GM18870 (cell line): ENCODE data around the gene OGDHL.
"Not testable (repeated sequence)": the region's sequence is repeated elsewhere in the genome, so short reads cannot be mapped to it uniquely, and the experiment has no call there.

Source experiments
- ATAC-seq: cut with Tn5 transposase; IDR thresholded peaks from one replicate; pipeline ENCODE4 v1.9.1; 2021; ENCODE audit warnings: moderate library complexity; ENCODE audit not compliant: unreplicated experiment

Gene OGDHL

GRCh38 chr10:49761789-49762565 is at the start of gene OGDHL:
TSS of gene OGDHL (minus strand) at chr10:49762323. CDS start at chr10:49758592, 3,731 bp downstream.
- ATAC-seq: no peak

DNA sequence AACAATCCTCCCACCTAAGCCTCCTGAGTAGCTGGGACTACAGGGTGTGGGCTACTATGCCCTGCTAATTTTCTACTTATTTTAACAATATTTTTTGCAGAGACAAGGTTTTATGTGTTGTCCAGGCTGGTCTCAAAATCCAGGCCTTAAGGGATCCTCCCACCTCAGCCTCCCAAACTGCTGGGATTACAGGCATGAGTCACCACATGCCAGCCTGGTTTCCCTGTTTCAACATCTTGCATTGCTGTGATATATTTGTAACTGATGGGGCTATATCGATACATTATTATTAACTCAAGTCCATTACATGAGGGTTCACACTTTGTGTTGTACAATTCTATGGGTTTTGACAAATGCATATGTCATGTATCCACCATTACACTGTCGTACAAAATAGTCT is 41.9 kb upstream of the OGDHL start:
- no peak for ATAC-seq

- no peak for ATAC-seq
These were observed 36.2 kb upstream of the OGDHL start for GRCh38 chr10:49798275-49798674.

- ATAC-seq: no peak
These were observed 29.0 kb upstream of the OGDHL start for GRCh38 chr10:49791100-49791499.

- no peak for ATAC-seq
These were observed 22.6 kb upstream of the OGDHL start for GRCh38 chr10:49784681-49785080.

DNA sequence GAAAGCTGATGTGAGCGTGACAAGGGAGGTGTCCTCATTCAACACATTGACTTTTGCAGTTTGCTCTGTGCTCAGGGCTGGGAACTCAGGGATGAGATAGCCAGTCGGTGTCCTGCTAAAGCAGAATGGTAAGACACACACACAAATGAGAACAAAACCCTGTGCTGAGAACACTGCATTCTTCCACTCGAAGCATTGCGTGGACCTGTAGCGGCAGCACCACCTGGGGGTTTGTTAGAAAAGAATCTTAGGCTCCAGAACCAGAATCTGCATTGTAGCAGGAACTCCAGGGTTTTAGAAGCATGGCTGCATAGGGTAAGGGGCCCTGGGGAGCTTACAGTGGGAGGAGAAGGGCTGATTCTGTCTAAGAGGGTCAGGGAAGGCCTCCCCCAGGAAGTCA is 21.5 kb upstream of the OGDHL start:
- no peak for ATAC-seq

DNA sequence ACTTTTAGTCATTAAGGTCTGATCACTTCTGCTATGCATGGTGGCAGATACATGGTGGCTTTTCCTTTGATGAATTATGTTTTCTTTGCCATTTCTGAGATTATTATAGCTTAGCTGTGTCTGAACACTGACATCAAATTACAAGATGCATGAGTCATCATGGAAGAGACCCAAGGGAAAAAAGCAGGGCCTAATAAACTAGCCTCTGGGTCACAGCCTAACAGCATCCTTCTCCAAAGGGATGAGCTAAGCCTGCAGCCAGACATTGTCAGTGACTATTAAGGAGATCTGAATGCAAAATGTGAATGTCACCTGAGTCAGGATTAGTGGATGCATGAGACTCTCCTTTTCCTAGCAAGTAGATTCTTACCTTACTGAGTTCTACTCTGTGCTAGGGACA is 19.1 kb upstream of the OGDHL start:
- ATAC-seq: no peak

DNA sequence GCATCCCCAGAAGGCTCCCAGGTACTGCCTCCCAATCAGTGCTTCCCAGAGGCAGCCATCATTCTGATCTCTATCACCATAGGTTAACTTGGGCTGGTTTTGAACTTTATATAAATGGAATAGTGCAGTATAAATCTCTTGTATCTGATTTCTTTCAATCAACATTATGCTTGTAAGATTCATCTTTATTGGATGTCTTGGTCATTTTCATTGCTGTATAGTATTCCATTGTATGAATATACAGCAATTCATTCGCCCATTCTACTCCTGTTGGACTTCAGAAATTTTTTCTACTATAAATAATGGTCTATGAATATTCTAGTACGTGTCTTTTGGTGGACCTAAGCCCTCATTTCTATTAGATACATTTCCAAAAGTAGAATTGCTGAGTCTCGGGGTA is 16.1 kb upstream of the OGDHL start:
- ATAC-seq: no peak

DNA sequence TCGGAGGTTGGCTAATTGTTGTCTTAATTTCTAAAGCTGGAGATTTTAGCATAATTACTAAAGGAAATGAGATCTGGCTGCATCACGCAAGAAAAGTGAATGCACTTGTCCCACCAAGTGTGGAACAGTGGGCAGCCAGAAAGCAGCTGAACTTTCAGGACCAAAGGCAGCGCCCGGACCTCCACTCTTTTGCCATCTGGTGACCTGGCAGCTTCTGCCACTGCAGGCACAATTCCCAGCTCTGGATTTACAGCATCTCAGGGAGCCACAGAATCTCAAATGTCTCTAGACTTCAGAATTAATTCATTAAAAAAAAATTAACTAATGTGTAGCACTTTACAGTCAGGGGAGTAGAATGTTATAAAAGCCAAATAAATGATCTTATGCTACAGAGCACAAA is 14.7 kb upstream of the OGDHL start:
- no peak for ATAC-seq

DNA sequence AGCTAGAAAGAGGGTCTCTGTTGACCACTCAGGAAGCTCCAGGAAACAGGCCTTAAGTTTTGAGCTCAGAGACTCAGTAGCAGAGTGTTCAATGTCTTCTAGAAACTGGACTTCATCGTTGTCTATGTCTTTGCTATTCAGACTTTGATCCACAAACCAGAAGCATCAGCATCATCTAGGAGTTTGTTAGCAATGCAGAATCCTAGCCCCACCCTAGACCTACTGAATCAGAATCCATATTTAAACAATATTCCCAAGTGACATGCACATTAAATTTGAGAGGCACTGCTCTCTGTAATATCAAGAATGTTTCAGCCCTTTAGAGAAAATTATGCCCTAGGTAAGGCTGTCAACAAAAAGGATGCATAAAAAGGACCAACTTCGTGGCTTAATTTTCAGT is 12.9 kb upstream of the OGDHL start:
- ATAC-seq: no peak

DNA sequence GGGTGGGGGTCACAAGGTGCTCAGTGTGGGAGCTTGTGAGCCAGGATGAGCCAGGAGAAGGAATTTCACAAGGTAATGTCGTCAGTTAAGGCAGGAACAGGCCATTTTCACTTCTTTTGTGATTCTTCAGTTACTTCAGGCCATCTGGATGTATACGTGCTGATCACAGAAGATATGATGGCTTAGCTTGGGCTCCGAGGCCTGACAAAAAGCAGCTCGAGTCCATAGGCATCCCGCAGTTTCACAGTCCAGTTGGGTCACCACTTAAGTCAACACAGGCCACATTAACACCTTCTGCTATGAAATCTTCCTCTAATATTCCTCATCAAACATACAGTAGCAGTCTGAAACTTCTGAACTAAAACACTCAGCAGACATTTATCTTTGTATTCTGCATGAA is 10.8 kb upstream of the OGDHL start:
- not testable (repeated sequence) for ATAC-seq

DNA sequence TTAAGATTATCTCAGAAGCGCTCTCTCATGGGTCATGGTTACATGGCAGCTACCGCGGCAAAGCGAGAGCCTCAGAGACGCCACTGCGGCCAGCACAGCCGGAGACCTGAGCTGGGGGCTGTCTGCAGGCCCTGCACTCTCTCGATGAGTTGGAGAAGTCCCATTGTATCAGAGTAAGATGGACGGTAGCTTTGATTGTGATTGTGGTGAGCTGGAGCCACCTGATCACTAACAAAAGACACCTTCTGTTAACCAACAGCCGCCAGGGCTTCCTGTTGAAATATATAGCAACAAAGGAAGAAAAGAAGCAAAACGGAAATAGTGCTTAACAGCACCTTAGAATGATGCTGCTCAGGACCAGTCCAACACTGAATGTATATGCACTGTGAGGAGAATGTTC is 8.9 kb upstream of the OGDHL start:
- ATAC-seq: not testable (repeated sequence)

GRCh38 chr10:49769692-49770091 is 7.6 kb upstream of the OGDHL start:
- no peak for ATAC-seq

DNA sequence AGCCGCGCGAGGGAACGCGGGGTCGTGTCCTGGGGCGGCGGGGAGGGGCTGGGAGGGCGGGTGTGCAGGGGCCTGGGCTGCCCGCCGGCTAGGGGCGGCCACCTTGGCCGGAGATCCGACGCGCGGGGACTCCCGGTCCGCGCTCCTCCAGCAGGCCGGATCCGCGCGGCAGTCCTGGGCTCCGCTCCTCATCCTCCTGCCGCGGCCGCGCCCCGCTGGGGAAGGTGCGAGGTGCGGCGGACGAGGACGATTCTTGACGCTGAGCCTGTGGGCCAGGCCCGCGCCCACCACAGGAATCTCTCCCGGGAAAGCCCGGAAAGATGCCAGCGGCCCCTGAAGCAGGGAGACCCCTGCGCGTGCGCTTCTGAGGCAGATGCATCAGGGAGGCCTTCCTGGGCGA is 6.6 kb upstream of the OGDHL start:
- no peak for ATAC-seq

GRCh38 chr10:49768329-49768728 is 6.2 kb upstream of the OGDHL start:
- ATAC-seq: no peak

GRCh38 chr10:49767752-49768151 is 5.6 kb upstream of the OGDHL start:
- no peak for ATAC-seq

DNA sequence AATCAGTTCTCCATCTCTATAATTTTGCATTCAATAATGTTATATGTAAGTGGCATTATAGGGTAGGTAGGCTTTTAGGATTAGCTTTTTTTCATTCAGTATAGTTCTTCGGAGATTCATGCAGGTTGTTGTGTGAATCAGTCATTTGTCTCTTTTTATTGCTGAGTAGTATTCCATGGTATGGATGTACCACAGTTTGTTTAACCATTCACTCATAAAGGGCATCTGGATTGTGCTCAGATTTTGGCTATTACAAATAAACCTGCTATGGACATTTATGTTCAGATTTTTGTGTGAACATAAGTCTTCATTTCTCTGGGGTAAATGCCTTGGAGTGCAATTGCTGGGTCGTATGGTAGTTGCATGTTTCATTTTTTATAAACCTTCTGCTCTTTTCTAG is 4.4 kb upstream of the OGDHL start:
- ATAC-seq: no peak

DNA sequence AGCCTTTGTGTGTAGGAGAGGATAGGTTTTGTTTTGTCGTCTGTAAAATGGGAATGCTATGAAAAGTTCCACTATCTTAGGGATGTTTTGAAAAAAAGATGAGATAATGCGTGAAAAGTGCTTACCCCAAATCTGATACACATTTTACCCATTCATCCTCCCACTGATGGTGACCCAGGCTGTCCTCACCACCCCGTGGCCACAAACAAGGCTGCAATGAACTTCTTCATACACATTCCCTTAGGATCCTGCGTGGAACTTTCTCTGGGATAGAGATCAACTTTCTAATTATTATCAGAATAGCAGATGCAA is 399 bp upstream of the OGDHL start:
- ATAC-seq: no peak

GRCh38 chr10:49761201-49761788 is 828 bp downstream of the OGDHL start:
- ATAC-seq: no peak

DNA sequence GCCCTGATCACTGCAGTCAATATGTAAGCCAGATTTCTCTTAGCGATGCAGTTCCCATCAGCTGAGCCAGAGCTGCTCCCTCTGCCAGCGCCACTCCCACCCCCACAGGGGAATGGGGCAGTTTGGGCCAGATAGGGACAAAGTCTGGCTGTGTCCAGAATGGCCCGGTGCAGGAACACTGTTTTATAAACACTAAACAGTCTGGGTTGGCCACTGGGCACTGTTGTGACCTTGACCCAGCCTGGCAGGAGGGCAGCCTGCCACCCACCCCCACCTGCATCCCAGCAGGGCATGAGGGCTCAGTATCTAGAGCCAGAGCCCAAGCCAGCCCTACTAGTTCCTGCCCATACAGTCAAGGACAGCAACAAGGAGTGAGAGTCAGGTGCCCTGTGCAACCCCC is 1.3 kb downstream of the OGDHL start:
- ATAC-seq: no peak

DNA sequence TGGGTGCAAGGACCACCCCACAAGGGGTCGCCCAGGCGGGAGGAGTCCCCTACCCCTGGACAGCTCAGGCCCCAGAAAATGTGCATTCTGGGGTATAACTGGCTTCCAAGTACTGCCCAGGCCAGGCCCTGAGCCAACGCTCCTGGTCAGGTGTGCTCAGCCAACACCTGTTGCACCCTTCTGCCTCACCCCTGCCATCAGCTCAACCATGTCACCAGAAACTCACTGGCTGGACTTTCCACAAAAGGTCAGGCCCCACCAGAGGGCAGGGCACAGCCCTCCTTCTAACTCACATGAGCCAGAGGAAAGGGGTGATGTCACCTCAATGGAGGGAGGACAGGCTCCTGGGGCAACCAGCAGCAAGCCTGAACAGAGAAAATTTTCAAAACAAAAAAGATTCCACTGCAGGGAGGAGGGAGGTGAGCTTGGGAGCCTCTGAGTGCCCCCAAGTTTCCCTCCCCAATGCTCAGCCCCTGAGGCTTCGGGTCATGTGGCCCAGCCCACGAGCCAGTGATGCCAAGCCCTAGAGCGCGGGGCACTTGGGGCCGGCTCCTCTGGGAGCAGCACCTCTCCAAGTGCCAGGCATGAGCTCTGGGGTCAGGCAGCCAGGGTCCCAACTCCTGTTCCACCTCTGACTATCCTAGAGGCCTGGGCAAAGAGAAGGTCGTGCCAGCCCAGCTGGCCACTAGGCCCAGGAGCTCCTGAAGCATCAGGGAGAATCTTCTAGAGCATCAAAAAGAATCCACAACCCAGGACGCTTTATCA is 2.2 kb downstream of the OGDHL start:
- no peak for ATAC-seq

DNA sequence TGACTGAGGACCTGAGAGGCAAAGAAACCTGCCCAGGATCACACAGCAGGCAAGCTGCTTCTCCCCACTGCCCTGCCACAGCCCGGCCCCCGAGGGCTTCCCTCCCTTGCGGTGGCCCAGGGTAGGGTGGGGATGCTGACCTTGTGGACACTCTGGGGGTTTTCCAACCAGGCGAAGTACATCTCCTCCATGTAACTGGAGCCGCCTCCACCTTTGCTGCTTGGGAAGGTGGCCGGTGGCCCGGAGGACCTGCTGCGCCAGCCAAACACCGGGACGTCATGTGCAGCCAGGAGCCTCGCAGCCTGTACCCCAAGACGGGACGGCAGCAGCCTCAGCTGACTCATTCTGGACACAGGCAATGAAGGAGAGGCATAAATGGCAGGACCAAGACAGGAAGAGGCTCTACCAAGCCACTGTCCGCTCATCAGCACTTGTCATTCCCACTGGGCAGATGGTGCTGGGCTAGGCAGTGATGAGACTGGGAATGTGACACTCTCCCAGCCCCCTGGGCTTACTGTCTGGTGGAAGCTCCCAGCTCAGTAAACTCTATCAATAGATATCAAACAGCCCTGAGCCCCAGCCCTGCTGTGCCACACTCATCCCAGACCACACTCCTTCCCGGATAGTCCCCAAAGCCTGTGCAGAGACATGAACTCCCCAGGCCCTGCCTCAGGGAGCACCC is 3.7 kb downstream of the OGDHL start:
- ATAC-seq: no peak
